GM21529 (cell line): ENCODE data around the gene KCNF1.

Experiments used
- ATAC-seq: cut with Tn5 transposase; IDR thresholded peaks from one replicate; pipeline ENCODE4 v1.9.1; 2021; ENCODE audit not compliant: unreplicated experiment

KCNF1 gene, protein sequence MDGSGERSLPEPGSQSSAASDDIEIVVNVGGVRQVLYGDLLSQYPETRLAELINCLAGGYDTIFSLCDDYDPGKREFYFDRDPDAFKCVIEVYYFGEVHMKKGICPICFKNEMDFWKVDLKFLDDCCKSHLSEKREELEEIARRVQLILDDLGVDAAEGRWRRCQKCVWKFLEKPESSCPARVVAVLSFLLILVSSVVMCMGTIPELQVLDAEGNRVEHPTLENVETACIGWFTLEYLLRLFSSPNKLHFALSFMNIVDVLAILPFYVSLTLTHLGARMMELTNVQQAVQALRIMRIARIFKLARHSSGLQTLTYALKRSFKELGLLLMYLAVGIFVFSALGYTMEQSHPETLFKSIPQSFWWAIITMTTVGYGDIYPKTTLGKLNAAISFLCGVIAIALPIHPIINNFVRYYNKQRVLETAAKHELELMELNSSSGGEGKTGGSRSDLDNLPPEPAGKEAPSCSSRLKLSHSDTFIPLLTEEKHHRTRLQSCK

DNA sequence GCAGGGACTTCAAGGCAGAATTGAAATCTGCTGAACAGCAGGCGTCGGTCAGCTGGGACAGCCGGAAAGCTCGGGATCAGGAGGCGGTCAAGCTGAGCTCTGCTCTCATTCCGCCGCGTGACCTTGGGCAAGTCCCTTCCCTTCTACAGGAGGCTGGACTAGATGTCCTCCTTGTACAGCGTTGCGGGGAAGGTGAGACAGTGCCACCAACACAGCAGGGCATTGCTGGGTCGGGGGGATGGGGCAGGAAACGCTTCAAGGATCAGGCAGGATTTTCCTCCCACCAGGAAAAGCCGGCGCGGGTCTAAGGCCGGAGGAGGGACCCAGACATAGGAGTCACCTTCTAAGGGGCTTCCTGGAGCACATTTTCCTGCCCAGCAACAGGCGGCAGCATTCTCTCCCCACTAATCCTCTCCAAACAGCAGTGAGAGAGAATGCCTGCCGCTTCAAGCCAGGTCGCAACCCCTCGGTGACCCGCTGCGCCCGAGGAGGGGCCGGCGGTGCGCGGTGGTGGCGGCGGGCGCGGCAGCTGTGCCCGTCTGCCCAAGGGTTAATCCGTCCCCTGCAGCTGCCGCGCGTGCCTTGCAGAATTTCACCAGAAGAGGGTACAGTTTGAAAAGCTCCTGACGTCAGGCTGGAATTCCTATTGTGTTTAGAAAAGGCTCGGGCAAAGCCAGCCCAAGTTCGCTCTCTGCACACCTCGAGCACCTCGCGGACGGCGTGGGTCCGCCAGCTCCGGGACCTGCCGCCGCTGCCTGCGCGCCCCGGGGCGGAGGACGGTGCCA lies at the start of gene KCNF1:
Gene KCNF1 (plus strand): TSS at position 644 of the 785 bp plus-strand sequence. CDS start 493 bp downstream, outside the sequence.
- no peak for ATAC-seq

DNA sequence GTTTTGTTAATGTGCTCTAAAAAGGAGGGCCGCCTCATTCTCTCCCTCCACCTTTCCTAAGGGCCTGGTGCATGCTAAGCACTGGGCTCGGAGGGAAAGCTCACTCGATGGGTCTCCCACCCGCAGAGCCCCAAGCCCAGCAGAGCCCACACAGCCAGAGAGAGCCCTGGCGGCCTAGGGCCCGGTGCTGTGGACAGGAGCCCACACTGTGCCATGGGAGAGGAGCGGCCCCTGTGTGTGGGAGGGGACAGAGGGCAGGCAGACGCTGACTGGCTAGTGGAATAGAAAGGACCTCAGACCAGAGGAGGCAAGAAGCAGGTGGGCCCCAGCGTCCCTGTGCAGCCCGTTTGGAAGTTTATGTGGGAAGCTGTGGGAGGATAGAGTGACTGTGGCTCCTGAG lies 49.4 kb upstream of the KCNF1 start:
- no peak for ATAC-seq

DNA sequence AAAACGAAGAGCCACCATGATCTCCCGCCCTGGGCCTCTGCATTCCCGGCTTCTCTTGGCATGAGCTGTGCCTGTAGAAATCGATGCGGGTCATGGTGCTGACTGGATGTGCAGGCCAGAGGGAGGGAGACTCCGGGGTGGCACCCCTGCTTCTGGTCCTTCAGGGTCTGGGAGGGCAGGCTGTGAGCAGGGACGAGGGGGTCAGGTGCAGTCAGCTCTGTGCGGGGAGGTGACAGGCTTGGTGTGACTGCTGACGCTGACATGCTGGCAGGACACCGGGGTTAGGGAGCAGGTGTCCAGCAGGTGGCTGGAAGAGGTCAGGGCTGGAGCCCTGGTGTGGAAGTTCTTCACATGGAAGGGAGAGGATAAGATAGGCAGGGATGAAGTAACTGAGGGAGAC lies 48.7 kb upstream of the KCNF1 start:
- ATAC-seq = no peak

DNA sequence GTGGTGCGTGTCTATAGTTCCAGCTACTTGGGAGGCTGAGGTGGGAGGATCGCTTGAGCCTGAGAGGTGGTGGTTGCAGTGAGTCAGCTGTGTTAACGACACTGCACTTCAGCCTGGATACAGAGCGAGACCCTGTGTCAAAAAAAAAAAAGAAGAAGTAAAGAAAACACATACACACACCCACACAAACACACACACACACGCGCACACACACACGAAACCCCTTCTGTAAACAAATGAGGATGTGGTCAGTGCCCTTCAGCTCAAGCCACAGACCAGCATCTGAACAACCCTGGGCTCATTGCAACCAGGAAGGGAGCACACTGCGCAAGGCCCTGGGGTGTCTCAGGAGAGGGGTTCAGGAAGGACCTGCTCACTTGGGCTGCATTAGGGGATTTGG lies 47.9 kb upstream of the KCNF1 start:
- peak; percentile 66 for ATAC-seq

DNA sequence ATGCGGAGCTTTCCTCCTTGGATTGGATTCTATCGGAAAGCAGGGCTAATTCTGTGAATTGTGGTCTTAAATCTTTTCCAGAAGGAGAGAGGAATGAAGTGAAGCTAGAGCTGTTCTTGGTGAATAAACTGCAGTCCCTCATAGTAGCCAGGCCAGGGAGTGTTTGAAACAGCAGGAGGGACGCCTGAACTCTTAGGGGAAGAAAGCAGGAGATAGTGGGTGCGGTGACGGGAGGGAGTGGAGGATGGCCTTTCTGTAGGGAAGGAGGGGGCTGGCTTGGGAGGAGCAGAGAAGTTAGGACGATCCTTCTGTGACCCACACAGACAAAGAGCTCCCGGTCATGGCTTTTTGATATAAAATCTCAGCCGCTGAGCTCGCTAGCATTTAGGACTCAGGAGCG lies 47.5 kb upstream of the KCNF1 start:
- no peak for ATAC-seq

DNA sequence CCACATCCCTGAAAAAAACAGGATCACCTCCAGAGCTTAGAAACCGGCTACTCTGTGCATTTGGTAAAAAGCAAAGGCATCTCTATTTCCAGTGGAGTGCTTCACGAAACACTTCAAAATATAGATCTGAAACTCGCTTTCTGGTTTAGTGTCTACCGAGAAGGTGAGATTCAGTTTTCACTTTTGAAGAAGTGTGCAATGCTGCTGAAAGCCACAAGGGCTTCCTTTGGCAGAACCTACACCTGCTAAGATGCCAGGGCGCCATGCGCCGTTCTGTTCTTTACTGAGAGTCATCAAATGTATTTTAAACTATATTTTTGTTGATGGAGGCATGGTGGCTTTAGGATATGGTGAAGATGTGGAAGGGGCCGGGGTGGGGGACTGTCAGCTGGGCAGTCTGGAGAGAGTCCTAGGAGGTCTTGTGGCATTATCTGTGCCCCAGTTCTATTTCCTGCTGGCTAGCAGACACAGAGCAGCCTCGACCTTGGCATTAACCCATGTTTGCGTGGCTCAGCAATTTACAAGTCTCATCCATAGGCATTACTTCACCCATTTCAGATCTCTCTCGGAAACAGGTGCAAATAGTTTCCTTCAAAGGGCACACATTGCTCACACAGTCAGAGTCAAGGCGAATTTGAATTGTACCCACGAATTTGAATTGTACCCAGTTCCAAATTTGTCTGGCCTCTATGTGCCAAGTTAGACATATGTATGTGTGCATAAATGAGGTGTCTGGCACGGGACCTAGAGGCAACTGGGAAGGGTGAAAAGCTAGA lies 46.7 kb upstream of the KCNF1 start:
- ATAC-seq = peak; percentile 94

DNA sequence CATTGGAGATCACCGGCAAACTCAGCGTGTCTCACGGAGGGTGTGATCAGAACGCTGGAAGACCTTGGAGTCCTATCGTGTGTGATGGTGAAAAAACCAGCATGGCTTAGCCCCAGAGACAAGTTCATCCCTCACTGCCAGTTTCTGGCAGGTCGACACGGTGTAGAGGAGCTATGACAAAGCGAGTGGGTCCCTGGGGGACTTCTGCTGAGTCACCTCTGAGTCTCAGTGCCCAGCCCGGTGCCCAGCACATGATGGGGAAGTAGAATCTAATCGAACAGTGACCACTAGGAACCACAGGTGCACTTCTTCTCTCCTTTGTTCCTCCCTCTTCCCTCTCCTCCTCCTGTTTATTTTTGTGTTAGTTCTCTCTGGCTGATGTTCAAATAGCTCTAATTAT lies 45.9 kb upstream of the KCNF1 start:
- no peak for ATAC-seq

DNA sequence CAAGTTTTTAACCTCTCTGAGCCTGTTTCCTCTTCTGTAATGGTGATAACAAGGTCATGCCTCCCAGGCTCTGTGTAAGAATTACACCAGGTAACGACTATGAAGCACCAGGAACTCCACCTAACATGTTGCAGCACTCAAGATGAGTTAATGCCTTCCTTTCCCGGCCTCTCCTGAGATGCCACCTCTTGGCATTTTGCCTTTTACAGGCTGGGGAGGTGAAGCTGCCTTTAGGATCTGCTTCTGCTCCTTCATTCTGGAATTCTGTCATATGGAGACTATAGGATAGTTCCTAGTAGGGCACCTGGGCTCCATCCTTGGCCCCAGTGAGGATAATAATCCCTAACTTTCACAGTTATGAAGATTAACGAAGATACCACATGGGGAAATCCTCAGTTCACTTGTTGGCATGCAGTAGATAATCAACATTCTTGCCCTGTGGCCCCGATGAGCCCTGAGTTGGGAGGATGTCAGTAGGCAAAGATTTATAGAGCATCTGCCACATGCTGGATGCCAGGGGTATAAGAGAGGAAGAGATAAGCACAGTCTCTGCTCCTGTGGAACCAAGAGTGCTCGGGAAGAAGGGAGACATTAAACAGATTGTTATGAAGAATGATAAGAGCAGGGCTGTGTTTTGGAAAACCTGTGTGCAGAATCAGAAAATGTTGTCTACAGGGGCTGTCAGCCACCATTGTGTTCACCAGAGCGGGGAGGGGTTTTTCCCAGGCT lies 43.9 kb upstream of the KCNF1 start:
- ATAC-seq = no peak

DNA sequence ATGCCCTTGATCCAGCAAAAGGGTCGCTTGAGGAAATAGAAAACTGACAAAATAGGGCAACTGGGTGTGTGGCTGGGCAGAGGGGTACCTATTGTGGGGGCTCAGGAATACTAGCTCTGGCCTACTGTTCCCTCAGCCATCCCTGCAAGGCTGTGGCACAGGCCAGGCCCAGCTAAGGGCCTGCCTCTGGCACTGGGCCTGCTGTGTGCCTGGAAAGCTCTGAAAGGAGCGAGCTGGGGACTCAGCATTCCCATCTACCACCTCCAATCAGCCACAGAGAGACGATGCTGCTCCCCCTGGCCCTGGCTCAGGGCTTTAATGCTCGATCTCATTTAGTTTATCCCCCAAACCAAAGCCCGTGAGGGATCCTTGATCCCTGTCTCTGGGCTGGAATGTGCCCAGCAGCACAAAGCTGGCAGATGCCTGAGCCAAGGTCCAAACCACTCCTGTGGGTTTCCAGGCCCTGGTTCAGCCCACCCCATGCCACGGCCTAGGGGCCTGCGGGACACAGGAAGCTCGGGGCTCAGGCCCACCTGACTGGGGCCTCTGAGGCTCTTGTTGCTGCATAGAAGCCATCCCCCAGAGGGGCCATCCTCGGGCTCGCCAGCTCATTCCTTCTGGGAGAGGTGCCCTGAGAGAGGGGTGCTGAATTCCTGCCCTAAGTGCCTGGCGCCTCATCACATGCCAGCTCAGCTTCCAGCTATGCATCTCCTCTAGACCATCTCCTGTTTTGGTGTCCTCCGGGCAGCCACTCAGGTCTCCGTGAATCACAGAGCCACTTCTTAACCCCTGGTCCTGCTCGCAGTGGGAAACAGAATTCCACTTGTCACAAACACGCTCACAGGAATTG lies 43.0 kb upstream of the KCNF1 start:
- ATAC-seq = no peak

DNA sequence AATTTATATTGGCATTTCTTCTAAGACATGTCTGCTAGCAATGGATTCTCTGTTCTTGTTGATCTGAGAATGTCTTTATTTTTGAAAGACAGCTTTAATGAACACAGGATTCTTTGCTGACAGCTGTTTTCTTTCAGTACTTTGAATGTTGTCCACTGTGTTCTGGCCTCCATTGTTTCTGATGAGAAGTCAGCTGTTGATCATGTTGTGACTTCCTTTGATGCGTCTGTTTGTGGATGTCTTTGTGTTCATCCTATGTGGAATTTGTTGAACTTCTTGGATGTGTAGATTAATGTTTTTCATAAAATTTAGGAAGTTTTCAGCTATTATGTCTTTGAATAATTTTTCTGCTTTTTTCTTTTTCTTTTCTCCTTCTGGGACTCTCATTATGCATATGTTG lies 39.8 kb upstream of the KCNF1 start:
- no peak for ATAC-seq

DNA sequence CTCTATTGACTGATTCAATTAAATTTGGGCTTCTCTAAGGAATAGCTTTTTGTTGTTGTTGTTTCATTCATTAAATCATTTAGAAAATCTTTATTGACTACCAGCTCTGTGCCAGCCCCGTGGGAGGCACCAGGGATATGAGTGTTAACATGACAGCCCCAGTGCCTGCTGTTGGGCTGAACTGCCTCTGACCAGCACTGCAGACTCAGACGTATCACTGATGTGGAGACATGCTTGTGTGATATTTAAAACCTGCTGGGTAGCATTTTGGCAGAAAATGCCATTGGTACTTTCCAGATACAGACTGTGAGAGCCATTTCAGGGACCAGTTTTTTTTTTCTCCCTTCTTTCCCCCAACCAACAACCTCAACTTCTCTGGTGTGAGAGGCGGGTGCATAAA lies 38.6 kb upstream of the KCNF1 start:
- no peak for ATAC-seq

DNA sequence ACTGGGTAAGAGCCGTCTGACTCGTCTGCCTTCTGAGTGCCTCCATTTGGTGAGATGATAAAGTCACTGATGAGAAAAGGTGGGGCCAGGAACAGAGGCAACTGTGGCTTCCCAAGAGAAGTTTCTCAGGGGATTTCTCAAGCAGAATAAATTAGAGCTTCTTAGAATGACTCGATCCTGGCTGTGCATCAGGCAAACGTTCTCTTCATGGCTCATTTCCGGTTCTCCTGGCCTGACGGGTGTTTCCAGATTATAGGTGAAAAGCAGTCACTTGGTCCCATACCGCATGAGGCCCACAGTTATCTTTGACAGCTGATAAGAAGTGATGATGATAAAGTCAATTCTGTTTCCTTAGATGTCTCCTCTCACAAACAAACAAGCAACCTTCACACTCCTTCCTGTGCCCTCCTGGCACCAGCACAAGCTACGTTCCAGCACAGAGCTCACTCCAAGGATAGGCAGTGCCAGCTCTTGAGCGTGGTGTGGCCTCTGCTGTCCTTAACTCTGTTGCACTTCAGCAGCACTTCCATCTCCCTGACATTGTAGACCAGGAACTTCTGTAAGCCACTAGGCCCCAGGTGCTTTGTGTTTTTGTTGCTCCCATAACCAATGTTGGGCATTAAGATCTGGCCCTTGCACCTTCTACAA lies 37.8 kb upstream of the KCNF1 start:
- ATAC-seq = peak; percentile 66

DNA sequence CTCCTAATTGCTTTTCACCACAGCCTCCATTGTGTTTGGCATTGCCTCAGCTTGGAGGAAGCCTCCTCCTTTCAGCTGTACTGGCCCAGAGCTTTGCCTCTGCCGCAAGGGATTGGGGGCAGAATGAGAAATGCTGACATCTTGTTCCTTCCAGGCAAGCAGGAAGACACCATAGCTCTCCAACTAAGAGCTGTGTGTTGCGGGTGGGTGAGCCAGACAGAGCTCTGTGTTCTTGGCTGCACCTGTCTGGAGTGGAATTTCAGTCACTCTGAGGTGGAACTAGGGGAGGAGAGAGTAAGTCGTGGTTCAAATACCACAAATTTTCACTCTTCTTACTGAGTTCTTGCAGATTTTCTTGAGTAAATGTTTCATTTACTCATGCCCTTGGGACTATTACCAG lies 36.6 kb upstream of the KCNF1 start:
- ATAC-seq = no peak

DNA sequence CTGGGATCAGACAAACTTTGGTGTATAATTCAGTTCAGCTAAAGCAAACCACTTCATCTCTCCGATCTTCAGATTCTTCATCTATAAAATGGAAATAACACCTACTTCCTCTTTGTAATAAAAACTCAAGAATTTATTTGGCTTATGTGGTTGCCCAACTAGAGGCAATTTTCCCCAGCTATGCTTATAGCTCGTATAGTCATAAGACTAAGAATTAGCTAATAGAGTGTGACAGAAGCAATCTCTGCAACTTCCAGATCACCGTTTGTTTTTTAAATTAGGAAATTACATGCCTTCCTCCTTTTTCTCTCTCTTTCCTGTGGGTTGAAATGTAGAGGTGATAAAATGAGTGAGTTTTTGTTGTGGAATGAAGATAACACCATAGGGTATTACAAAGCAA lies 35.3 kb upstream of the KCNF1 start:
- no peak for ATAC-seq

DNA sequence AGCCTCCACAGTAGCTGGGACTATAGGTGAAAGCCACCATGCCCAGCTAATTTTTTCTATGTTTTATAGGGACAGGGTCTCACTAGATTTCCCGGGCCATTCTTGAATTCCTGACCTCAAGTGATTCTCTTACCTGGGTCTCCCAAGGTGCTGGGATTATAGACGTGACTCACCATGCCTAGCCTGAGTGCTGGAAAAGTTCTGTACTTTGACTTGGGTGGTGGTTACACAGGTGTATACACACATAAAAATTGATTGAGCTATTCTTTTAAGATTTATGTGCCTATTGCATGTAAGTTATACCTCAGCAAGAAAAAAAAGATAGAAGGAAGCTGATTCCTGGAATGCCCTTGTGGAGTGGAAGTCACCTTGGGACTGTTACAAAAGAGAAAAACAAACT lies 34.8 kb upstream of the KCNF1 start:
- no peak for ATAC-seq

DNA sequence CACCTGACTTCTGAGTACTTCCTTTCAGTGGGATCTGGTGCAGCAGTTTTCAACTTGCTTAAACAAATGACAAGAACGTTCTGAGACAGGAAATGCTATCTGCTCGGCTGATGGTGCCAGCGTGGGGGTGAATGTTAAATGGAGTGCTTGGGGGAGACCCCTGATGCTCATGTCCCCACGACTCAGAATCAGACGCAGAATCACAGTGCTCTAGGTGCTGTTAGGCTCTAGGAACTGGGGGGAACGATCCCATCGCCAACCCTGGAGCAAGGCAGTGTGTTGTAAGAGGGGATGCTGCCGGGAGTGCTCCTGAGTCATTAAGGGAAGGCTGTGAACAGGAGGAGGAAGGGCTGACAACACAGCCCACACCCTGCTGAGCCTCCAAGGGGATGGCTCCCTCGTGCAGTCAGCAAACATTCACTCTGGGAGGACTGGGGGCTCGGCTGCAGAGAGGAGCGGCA lies 34.1 kb upstream of the KCNF1 start:
- no peak for ATAC-seq

DNA sequence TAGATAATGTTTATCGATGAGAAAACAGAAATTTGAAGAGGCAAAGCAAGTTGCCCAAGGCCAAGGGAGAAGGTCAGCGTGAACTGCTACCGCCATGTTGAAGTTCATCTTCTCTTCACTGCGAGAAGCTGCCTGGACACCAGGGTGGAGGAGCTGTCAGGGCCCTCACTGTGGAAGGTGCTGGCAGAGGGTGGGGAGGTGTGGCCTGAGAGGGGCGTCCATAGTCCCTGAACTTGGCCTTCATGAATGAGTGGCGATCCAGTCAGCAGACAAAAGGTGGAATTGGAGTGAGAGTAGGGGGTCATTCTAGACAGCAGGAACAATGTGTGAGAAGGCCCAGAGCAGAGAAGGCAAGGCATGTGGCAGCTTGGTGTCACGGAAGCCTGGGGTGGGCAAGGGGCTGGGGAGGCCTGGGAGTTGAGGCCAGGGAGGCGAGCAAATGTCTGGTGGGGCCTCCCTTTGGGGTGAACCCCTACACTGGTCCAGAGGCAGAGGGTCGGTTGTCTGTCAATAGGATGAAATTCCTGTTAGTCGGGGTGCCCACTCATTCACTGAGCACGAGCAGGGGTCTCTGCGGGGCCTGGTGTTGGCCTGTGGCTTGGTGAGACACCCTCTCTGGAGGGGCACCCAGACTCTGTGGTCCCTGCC lies 33.3 kb upstream of the KCNF1 start:
- no peak for ATAC-seq

DNA sequence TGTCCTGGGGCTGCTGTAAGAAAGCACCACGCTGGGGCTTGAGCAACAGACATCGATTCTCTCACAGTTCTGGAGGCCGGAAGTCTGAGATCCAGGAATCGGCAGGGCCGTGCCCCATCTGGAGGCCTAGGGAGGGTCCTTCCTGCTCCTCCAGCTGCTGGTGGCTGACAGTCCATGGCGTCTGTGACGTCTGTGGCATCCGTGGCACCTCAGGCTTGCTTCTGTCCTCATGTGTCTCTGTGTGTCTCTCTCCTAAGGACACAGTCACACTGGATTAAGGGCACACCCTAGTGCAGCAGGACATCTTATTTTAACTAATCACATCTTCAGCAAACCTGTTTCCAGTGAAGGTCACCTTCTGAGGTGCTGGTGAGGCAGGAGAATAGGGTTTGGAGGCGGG lies 32.6 kb upstream of the KCNF1 start:
- no peak for ATAC-seq
